SIG-M5 treated with dmso at 0.1 percent for 504 hours (cell line): ENCODE measurements around the gene TP73.

Experiments
- DNase-seq: peaks from one replicate; lab custom pipeline; 2025; ENCODE audit not compliant: unreplicated experiment; lab: John Stamatoyannopoulos, UW

The TP73 gene

DNA sequence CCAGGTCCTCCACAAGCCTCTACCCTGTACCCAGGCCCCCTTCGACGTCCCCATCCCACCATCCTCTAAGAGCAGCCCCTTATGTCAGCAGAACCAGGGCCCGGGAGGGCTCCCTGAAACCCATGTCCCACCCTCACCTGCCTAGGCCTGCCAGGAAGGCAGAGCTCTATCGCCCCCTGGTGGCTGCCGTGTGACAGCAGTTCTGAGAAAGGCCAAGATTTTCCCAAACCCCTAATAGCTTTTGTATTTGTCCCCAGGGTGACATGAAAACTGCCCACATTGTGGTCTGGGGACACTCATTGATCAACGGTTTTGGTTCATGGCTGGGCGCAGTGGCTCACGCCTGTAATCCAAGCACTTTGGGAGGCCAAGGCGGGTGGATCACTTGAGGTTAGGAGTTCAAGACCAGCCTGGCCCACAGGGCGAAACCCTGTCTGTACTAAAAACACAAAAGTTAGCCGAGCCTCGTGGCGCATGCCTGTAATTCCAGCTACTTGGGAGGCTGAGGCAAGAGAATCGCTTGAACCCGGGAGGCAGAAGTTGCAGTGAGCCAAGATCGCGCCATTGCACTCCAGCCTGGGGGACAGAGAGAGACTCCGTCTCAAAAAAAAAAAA is 72.2 kb downstream of the TP73 start:
- peak; percentile 47 for DNase-seq

DNA sequence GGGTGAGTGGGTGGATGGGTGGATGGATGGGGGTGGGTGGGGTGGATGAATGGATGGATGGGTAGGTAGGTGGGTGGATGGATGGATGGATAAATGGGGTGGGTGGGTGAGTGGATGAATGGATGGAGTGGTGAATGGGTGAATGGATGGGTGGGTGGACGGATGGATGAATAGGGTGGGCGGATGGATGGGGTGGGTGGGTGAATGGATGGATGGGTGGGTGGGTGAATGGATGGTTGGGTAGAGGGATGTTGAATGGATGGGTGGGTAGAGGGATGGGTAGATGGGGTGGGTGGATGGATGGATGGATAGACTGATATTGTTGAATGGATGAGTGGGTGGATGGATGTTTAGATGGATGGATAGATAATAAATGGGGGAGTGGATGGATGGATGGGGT is 73.0 kb downstream of the TP73 start:
- no peak for DNase-seq

DNA sequence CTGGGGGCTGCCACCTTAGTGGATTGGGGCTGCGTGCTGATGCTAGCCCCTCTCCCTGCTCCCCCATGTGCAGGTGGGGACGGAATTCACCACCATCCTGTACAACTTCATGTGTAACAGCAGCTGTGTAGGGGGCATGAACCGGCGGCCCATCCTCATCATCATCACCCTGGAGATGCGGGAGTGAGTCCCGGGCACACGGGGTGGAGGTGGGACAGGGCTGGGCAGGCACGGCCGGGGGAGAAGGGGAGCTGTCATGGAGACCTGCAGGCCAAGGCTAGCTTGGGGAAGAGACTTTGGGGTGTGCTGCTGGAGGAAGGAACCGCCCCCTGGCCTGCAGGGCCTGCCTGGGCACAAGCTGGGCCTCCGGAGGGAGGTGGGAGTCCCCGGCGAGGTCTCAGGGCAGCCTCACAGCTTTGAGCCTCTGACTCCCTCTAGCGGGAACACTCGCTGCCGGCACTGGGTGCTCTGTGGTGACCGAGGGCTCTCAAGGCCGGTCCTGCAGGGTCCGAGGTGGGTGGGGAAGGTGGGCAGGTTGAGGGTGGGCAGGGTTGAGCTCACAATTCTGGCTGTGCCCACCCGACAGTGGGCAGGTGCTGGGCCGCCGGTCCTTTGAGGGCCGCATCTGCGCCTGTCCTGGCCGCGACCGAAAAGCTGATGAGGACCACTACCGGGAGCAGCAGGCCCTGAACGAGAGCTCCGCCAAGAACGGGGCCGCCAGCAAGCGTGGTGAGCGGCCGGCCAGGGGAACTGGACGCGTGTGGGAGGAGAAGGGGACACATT is 74.9 kb downstream of the TP73 start:
- peak; percentile 27 for DNase-seq

DNA sequence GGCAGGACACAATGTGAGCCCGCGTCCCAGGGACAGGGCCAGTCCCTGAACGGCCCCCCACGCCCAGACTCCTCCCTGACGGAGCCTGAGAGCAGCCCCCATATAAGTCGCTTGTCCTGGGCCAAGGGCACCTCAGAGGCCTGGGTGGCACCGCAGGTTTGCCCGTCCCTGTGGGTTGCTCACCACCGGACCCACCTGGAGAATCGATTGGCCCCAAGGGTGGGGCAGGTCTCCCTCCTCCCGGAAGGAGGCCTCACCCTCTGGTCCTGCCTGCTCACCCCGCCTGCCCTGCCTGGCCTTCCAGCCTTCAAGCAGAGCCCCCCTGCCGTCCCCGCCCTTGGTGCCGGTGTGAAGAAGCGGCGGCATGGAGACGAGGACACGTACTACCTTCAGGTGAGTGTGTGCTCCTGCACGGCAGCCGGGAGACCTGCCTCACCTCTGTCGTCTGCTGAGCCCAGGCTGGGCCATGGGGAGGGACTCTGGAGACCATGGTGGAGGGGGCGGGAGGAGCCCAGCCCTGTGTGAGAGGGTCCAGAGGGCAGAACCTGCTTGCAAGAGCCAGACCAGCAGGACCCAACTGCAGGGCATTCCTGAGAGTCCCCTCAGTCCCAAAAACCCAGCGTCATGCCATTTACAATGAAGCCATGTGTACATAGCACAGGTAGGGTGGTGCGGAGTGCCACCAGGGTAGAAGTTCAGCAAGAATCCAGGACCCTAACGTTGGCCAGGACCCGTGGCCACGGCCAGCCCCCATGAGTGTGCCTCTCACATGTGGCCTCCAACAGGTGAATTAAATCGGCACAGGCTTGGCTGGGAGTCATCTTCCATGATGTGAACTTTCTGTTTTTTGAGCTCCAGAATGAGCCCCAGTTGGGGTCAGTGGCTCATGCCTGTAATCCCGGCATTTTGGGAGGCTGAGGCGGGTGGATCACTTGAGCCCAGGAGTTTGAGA is 75.8 kb downstream of the TP73 start:
- DNase-seq, result no peak

DNA sequence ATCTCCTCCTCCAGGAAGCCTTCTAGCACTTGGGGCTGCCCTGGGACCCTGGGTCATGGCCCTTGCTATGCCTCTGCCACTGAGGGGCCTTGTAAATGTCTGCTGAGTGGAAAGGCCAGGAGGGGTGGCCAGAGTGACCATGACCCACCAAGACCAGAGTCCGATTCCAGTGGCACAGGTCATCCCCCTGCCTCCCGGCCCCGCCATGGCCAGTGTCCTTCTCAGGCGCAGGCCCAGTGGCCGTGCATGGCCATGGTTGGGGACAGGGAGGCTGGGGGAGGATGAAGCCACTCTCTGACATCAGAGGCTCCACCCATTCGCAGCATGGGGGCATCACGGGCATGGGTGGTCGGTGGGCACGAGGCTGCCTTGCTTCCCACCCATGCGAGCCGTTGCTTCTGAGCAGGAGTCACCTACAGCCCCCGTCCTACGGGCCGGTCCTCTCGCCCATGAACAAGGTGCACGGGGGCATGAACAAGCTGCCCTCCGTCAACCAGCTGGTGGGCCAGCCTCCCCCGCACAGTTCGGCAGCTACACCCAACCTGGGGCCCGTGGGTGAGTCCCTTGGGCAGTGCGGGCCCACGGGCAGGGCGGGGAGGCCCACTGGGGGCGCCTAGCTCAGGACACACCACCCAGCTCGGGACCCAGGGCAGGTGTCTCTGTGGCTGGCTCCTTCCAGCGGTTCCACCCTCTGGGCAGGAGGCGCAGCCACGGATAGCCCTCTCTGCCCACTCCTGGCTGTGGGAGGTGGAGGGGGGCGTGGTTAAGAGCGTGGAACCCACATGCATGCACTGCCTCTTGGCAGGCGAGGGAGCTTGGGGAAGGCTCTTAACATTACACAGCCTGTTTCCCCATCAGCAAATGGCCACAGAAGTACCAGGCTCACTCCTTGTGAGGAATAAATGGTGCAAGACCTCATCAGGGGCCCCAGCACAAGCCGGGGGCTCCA is 77.6 kb downstream of the TP73 start:
- no peak for DNase-seq

DNA sequence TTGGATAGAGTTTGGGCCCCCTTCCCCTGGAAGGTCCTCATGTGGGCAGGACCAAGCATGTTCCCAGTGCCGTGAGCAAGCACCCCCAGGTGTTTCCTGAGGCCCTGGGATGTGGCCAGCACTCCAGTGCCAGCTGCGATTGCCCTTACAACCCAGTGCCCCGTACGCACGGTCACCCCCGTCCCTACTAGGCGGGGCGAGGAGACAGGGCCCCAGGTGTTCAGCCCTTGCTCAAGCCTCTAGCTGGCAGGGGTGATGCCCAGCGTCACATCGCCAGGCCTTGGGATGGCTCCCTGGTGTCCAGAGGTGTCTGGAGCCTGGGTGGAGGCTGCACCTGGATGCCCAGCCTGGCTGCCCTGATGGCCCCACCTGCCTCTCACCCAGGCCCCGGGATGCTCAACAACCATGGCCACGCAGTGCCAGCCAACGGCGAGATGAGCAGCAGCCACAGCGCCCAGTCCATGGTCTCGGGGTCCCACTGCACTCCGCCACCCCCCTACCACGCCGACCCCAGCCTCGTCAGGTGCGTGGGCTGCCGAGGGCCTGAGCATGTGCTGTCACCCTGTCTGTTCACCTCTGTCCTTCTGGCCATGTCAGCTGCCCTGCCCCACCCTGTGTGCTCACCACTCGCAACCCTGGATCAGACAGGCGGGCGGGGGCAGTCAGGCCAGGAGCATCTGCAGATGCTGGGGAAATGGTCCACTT is 78.4 kb downstream of the TP73 start:
- DNase-seq, result no peak

DNA sequence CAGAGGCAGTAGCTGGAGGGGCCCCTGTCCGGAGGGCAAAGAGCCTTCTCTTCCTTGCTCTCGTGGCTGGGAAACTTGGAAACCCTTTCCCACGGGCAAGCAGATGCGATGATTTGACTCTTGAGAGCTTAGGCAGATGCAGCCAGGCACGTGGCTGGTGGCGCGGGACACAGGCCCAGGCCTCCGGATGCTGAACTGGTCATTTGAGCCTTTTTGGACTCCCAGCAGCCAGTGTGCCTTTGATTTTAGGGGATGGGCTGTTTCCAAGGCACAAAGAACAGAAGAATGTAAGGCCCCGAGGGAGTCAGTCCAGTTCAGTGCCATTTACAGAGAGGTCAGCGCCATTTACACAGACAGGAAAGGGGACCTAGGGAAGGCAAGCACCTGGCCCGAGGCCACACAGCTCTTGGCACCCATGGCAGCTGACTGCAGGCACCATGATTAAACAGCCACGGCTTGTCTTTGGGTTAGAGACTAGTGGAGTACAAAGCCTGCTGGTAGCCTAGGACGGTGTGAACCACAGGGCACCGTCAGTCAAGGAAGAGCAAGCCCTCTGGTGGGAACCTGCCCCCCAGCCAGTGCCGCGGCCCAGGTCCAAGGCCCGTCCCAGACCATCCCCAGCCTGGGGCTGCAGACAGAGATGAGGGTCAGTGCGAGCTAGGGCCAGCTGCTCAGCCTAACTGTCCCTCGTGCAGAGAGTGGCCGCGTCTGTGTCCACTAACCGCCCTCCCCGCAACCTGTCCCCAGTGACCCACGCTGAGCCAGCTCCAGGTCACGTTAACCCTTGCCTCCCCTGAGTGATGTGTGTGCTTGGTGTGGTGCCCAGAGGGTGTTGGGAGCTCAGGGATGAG is 79.5 kb downstream of the TP73 start:
- no peak for DNase-seq

DNA sequence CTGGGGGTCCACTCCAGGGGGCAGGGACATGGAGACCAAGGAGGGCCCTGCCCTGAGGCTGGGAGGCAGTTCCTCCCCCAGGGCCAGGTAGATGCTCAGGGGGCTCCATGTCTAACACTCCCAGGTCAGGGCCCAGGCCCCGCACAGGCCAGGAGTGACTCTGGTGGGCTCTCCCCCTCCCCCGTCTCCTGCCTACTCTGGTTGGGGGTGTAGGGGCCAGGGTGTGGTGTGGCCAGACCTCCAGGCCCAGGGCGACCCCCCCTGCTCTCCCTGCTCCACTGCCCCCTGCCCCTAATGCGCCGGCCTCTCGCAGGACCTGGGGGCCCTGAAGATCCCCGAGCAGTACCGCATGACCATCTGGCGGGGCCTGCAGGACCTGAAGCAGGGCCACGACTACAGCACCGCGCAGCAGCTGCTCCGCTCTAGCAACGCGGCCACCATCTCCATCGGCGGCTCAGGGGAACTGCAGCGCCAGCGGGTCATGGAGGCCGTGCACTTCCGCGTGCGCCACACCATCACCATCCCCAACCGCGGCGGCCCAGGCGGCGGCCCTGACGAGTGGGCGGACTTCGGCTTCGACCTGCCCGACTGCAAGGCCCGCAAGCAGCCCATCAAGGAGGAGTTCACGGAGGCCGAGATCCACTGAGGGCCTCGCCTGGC is 80.2 kb downstream of the TP73 start:
- no peak for DNase-seq

DNA sequence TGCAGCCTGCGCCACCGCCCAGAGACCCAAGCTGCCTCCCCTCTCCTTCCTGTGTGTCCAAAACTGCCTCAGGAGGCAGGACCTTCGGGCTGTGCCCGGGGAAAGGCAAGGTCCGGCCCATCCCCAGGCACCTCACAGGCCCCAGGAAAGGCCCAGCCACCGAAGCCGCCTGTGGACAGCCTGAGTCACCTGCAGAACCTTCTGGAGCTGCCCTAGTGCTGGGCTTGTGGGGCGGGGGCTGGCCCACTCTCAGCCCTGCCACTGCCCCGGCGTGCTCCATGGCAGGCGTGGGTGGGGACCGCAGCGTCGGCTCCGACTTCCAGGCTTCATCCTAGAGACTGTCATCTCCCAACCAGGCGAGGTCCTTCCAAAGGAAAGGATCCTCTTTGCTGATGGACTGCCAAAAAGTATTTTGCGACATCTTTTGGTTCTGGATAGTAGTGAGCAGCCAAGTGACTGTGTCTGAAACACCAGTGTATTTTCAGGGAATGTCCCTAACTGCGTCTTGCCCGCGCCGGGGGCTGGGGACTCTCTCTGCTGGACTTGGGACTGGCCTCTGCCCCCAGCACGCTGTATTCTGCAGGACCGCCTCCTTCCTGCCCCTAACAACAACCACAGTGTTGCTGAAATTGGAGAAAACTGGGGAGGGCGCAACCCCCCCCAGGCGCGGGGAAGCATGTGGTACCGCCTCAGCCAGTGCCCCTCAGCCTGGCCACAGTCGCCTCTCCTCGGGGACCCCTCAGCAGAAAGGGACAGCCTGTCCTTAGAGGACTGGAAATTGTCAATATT is 81.0 kb downstream of the TP73 start:
- no peak for DNase-seq

DNA sequence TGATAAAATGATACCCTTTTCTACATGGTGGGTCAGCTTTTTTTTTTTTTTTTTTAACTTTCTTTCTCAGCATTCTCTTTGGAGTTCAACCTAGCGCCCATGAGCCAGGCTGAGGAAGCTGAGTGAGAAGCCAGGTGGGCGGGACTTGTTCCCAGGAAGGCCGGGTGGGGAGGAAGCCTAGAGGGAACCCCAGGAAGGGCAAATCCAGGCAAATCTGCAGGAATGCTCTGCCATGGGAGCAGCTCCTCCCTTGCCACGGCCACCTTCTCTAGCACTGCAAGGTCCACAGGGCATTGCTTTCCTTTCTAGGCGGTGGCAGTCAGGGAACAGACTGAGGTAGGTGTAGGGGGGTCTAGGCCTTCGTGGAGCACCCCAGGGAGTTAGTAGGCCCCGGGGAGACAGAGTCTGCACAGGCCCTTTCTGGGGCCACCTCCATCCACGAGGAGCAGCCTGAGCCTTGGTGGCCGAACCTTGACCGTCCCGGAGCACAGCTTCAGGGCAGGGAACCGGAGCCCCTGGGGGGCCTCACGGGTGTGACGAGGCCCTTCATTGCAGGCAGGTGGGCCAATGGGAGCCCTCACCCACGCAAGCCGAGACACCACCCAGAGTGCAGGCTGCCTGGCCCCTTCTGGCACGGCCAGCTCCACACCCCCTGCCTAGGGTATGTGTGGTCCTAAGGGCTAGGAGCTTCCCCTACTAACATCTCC is 81.7 kb downstream of the TP73 start:
- no peak for DNase-seq

DNA sequence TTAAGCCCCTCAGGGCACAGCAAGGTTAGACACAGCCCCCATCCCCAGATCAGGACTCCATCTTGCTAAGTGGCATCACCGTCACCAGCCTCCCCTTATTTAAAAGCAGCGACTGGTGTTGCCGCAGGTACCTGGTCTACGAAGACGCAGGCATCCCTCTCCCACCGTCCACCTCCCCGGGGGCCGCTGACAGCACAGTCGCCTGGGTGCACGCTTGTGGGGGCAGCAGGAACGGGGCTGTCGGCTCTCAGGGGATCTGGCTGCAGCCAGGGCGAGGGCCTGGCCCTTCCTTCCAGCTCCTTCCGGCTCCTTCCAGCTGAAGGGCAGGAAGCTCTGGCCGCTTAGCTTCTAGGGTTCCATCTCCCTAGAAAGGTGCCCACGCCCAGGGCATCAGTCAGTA is 82.3 kb downstream of the TP73 start:
- no peak for DNase-seq

DNA sequence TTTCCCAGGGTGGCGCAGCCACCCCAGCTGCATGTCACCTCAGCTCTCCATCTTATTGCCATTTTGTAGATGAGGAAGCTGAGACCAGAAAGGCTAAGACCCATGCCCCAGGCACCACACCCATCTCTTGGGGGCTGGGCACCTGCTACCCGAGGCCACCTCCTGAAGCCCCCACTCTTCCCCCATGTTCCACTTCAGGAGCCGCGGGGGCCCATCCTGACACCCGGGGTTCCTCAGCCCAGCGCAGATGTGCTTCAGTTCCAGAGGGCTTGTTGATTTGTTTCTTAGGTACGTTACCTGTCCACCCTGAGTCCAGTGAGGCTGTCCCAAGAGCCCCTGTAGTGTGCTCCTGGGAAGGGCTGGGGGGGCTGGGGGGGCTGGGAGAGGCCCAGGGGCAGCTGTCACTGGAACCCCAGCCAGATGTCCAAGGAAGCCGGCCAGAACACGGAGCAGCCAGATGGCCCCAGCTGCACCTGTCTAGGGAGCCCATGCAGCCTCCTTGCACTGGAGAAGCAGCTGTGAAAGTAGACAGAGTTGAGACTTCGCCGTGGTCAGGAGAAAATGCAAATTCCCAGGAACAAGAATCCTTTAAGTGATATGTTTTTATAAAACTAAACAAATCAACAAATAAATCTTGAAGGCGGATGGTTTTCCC is 82.8 kb downstream of the TP73 start:
- no peak for DNase-seq

DNA sequence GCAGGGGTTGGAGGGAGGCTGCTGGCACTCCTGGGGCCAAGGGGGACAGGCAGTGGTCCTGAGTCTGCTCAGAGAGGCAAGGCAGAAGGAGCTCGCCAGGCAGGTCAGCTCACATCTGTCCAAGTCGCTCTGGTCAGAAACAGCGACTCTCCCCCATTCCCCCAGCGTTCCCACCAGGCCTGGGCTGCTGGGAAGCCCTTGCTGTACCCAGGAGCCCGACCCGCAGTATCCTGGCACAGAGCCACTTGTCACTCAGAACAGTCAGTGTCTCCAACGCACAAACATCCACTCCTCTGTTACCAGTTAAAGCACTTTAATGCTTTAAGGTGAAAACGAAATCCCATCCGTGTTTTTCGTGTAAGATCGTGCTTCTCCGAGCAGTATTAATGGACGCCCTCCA is 83.4 kb downstream of the TP73 start:
- no peak for DNase-seq

DNA sequence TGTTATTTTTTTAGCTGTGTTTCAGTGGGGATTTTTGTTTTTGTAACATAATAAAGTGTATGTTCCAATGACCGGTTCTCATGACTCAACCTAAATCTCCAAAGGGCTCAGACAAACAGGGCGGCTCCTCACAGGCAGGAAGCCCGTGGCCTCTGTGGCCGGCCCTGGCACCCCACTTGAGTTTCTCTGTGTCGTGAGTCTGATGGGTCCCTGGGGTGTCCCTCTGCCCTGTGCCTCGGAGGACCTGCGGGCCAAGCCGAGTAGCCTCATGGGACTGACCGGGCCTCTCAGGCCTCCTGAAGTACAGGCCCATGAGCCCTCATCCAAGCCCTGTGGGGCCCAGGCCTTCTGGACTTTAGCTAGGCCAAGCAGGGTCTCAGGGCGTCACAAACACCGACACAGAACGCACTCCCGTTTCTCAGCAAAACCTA is 83.8 kb downstream of the TP73 start:
- DNase-seq, result no peak

DNA sequence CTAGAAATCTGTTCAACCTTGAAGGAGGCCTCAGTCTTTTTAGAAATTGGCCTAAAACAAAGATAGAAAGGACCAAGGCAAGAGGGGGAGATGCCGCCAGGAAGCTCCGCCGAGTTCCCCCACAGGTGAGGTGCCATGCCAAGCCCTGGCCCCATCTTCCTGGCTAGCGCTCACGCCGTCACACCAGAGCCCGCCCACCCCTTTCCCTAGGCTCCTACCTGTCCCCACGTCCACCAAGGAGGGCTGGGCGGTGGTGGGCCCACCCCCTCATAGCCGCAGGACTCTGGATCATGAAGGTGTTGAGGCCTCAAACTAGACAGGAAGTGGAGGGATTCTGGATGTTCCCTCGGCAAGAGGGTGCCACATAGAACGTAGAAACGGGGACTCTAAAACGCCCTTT is 84.4 kb downstream of the TP73 start:
- no peak for DNase-seq

DNA sequence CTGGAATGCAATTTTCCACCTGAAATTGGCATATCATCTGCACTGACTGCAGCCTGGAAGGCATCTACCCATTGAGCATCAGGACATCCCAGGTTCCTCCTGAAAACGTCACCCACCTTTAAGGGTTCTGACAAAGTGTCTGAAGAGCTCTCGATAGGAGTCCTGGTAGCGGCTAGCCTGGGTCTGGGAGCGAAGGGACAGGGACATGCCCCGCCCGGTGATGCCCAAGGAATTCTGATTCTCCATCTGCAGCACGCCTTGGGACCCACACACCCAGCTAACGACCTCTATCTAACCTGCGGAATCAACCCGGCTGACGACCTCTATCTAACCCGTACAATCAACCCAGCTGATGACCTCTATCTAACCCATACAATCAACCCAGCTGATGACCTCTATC is 86.6 kb downstream of the TP73 start:
- DNase-seq, result no peak

DNA sequence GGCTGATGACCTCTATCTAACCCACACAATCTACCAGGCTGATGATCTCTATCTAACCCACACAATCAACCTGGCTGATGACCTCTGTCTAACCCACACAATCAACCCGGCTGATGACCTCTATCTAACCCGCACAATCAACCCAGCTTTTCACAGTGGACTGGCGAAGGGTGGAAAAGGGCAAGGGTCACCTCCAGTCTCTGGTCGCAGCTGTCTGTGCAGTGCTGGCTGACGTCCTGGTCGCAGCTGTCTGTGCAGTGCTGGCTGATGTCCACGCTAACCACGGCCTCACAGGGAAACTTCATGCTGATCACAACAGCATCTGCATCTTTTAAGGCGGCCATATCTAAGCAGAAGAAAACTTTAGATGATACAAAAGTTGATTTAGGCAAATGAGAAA is 87.7 kb downstream of the TP73 start:
- DNase-seq, result no peak
